HL-60 (cell line): ENCODE measurements around the gene RDH5.

Source experiments
- DNase-seq, 2 experiments: peaks; one replicate each; pipeline ENCODE4 v3.0.0-alpha.2; 2010 to 2020; ENCODE audit warnings: low read depth in 1 of 2, low spot score in 1 of 2
- H3K27ac ChIP-seq: fragments of 250-450 bp; sonication (Bioruptor Pico); replicated peaks from 2 replicates; pipeline ENCODE4 v1.5.1; 2020; ENCODE audit warnings: mild to moderate bottlenecking, moderate library complexity
- H3K27me3 ChIP-seq: fragments of 250-450 bp; sonication (Bioruptor Pico); 2 replicates; pipeline ENCODE4 v1.5.1; 2021; ENCODE audit warnings: mild to moderate bottlenecking, moderate library complexity; ENCODE audit not compliant: insufficient read depth, poor library complexity, severe bottlenecking
- H3K4me3 ChIP-seq: replicated peaks from 2 replicates; pipeline ENCODE4 v1.5.1; 2011; ENCODE audit warnings: mild to moderate bottlenecking, control low read depth, low read length; ENCODE audit not compliant: insufficient read depth
- GABPA ChIP-seq: IDR thresholded peaks from 2 replicates; pipeline ENCODE4 v1.6.1; 2012; ENCODE audit warnings: low read depth
- POLR2AphosphoS5 ChIP-seq: IDR thresholded peaks from 2 replicates; pipeline ENCODE4 v1.6.1; 2012; ENCODE audit warnings: low read depth
- SPI1 ChIP-seq: IDR thresholded peaks from 2 replicates; pipeline ENCODE4 v1.6.1; 2012; ENCODE audit warnings: low read depth, mild to moderate bottlenecking, borderline replicate concordance
- TF ChIP-seq, protein P1 (sequence below): IDR thresholded peaks from 2 replicates; pipeline ENCODE4 v1.6.1; 2012; ENCODE audit warnings: low read depth; ENCODE audit not compliant: insufficient replicate concordance
- TF ChIP-seq, protein P2 (sequence below): IDR thresholded peaks from one replicate; pipeline ENCODE4 v1.5.1; 2011; ENCODE audit warnings: low read length, control low read depth, inconsistent platforms; ENCODE audit not compliant: insufficient read depth

The RDH5 gene

DNA sequence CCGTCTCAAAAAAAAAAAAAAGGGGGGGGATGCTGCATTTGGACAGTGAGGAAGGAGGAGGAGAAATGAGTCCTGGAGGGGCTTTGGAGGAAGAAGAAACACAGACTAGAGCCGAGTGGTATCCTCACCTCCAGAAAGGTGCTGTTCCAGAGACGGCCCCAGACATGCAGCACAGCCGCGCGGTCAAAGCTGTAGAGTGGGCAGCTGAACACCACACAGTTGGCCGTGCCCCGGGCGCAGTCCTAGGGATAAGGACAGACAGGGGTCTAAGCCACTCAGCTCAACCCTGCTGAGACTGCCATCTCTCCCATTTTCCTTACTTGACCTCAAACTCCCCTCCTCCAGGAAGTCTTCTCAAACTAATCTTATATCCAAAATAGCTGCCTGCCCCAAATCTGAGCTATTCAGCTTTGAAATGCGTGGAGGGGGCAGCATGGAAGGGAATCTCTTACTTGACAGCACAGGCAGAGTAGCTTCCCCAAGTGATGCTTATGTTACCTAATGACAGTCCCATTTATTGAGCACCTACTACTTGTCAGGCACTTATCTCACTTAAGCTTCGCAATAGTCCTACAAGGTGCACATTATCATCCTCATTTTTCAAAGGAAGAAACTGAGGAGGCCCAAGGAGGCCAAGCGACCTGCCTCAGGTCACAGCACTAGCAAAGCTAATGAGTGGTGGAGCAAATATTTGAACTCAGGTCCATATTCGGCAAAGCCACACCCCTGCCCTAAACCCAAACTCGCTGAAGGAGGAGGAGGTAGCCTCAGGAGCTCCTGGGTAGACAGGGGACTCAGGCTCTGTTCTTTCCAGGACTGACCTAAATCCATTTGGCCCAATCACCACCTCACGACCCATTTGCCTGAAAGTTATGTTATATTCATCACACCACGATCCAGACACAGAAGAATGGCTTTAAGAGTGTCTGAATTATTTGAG is 31.2 kb upstream of the RDH5 start:
- DNase-seq, result no peak
- Histone ChIP-seq H3K4me3 (no peak overlapping the region), H3K27me3 (no peaks in the 10 kb centered on the region), H3K27ac (no peak overlapping the region)
- TF ChIP-seq GABPA, result no peak
- TF ChIP-seq POLR2AphosphoS5, result no peak
- TF ChIP-seq, protein P1, sequence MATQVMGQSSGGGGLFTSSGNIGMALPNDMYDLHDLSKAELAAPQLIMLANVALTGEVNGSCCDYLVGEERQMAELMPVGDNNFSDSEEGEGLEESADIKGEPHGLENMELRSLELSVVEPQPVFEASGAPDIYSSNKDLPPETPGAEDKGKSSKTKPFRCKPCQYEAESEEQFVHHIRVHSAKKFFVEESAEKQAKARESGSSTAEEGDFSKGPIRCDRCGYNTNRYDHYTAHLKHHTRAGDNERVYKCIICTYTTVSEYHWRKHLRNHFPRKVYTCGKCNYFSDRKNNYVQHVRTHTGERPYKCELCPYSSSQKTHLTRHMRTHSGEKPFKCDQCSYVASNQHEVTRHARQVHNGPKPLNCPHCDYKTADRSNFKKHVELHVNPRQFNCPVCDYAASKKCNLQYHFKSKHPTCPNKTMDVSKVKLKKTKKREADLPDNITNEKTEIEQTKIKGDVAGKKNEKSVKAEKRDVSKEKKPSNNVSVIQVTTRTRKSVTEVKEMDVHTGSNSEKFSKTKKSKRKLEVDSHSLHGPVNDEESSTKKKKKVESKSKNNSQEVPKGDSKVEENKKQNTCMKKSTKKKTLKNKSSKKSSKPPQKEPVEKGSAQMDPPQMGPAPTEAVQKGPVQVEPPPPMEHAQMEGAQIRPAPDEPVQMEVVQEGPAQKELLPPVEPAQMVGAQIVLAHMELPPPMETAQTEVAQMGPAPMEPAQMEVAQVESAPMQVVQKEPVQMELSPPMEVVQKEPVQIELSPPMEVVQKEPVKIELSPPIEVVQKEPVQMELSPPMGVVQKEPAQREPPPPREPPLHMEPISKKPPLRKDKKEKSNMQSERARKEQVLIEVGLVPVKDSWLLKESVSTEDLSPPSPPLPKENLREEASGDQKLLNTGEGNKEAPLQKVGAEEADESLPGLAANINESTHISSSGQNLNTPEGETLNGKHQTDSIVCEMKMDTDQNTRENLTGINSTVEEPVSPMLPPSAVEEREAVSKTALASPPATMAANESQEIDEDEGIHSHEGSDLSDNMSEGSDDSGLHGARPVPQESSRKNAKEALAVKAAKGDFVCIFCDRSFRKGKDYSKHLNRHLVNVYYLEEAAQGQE, result no peak
- no peak for TF ChIP-seq SPI1

DNA sequence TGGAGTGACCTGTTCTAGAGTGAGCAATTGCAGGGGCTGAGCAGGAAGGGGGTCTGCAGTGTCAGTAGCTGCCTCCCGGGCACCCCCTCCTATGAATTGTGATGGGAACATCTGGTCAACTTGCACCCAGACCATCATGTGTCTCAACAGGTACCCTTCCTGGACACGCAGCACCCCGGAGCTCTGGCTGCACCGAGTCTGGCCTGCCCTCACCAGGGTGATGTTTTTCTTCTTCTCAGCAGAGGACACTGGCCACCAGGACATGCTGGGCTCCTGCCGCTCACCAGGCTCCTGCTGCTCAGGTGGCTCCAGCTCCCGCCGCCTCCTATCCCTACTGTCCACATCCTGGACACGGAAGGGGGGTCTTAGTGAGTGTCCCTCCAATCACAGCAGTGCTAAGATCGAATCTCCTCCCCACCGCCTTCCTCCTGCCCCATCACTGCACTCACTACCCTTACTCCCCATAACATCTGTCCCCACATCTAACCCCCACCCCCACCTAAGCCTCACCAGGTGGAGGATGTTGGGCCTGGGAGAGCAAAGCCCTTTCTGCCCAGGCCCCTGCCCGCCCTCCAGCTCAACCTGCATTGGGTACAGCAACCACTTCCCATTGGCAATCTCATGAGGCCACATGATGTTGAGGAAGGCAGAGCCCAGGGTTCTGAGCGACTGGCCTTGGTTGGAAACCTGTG is 27.4 kb upstream of the RDH5 start:
- DNase-seq, result no peak
- Histone ChIP-seq H3K27me3 (no peaks in the 10 kb centered on the region), H3K27ac (no peak overlapping the region), H3K4me3 (no peak overlapping the region)
- TF ChIP-seq POLR2AphosphoS5, result no peak
- TF ChIP-seq, protein P1, result no peak
- TF ChIP-seq GABPA, result no peak
- TF ChIP-seq, protein P2, sequence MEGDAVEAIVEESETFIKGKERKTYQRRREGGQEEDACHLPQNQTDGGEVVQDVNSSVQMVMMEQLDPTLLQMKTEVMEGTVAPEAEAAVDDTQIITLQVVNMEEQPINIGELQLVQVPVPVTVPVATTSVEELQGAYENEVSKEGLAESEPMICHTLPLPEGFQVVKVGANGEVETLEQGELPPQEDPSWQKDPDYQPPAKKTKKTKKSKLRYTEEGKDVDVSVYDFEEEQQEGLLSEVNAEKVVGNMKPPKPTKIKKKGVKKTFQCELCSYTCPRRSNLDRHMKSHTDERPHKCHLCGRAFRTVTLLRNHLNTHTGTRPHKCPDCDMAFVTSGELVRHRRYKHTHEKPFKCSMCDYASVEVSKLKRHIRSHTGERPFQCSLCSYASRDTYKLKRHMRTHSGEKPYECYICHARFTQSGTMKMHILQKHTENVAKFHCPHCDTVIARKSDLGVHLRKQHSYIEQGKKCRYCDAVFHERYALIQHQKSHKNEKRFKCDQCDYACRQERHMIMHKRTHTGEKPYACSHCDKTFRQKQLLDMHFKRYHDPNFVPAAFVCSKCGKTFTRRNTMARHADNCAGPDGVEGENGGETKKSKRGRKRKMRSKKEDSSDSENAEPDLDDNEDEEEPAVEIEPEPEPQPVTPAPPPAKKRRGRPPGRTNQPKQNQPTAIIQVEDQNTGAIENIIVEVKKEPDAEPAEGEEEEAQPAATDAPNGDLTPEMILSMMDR, result no peak

DNA sequence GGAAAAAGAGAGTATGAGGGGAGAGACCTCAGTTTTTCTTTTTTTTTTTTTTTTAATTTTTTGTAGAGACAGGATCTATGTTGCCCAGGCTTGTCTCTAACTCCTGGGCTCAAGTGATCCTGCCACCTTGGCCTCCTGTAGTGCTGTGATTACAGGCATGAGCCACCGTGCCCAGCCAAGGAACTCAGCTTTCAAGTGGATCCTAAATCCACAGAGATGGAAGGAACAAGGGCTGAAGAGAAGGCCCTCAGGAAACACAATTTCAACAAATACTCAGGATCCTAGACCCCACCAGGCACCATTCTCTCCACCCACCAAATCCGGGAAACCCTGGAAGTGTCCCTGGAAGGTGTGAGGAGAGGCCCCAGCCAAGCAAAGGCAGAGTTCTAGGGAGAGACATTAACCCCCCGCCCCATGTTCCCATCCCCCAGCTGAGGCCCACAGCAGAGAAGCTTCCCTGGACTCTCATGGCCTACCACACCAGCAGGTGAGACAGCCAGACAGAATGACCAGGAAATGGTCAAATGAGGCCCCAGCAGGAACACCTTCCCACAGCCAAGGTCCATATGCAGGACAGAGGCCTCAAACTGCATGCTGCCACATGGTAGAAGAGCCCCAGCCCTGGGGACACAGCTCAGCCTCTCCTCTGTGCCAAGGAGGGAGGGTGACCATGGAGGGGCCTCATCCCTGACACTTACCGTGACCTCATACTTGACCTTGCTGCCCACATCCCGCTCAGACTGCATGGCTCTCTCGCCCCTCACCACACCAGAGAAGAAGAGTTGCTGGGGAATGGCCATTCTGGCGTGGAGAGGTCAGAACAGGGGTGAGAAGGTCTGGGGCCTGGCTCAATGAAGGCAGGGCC is 26.6 kb upstream of the RDH5 start:
- Histone ChIP-seq H3K4me3 (no peak overlapping the region), H3K27ac (no peak overlapping the region), H3K27me3 (no peaks in the 10 kb centered on the region)
- no peak for DNase-seq
- TF ChIP-seq, protein P1, result no peak
- TF ChIP-seq SPI1, result no peak
- no peak for TF ChIP-seq POLR2AphosphoS5
